ENCODE results near the gene CFAP77.

The CFAP77 gene

GRCh38 chr9:132410642-132411041 is 631 bp downstream of the CFAP77 start:
- DNase-seq = no peak

DNA sequence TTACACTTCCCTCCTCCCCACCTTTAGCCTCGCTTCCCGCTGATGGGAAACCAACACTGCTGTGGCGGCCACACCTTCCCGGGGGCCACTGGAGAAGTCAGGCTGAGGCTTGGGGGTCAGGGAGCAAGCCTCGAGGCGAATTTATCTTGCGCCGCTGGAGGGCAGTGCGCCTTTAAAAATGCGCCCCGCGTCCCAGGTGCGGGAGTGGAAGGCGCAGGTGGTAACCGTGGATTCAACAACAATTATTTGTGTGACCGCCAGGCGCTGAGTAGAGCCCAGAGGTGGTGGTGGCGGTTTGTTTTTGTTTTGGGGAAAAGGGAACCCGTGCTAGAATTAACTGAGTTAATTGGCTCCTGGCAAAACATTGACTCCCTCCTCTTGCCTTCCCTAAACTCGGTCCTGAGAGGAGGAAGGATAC is 1.1 kb downstream of the CFAP77 start:
- DNase-seq = peak; percentile 91

DNA sequence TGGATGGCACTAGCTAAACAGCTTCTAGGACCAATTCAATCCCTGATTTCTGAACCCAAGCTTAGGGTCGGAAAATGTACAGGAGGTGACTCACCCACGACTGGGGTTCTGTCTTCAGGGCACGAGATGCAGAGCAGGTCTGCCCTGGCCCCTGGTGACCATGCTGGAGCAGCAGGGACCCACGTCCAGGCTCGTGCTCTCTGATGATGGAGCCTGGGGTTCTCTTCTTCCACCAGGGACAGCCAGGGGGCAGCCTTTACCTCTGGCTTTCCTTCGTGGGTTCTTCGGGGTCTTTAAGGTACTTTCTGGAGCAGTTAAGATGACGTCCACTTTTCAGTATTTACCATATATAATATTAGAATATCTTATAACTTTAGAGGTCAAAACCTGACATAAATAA is 2.1 kb downstream of the CFAP77 start:
- DNase-seq = peak; percentile 68

- DNase-seq = no peak
Observed at GRCh38 chr9:132413926-132414325, 3.9 kb downstream of the CFAP77 start.

DNA sequence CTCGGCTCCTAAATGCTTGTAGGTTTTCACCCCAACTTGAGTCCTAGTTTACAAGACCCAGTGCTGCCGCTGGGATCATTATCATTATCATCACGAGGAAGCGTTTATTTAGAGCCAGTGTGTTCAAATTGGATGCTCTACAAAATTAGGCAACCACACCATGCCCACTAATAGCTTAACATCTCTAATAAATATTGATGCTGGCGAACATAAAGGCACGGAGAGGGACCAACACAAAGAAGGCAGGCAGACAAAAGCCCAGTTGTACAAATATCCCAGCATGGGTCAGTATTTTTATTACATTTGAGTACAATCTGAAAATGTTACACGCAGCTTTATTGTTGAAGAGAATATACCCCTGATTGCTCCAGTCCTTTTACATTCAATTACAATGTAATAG is 4.7 kb downstream of the CFAP77 start:
- DNase-seq = peak; percentile 74

DNA sequence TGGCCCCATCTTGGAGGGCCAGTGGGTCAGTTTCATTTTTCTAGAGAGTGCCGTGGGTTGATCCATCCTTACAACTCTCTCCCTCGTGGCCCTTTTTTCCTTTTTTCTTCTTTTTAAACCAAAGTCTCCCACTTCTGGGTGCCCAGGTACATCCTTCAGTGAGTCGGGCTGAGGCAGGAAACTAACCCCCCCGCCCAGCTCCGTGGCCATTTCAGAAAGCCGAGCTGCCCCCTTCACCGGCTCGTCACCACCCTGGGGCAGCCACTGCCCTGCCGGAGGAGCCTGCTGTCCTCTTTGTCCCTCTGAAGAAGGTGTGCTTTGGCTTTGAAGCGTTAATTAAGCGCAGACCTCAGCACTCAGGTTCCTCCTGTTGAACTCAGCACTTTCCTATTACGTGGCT is 5.2 kb downstream of the CFAP77 start:
- no peak for DNase-seq

GRCh38 chr9:132418726-132419363 is 8.8 kb downstream of the CFAP77 start:
- DNase-seq = peak; percentile 18

DNA sequence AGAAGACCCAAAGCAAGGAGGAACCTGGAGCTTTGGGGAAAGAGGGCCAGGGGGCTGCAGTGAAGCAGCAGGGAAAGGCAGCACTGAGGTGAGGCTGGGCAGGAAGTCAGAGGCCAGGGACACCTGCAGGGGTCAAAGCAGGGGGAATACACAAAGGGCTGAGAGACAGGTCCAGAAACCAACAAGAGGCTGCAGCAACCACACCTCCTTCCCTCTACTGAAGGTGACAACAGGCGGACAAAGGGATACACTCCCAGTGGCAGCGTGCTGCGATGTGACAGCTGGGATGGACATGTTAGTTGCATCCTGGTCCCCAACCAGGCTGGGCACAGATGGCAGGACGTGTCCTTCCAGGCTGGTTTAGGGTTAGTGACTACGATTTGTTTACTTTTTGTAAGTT is 12.6 kb downstream of the CFAP77 start:
- DNase-seq = no peak

DNA sequence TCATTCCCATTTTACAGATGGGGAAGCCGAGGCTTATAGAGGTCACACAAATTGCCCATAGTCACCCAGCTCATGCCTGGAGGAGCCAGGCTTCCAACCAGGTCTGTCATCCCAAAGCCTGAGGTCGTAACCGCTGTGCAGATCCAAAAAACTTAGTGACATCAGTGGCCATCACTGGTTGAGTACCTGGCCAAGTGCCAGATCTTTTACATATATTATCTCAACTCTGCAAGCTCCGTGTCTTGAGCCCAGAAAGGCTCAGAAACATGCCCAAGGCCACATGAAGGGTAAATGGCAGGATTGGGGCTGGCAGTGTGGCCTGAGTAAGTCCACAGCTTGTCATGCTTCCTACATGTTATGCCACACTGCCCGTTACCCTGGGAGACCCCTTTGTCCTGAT is 13.5 kb downstream of the CFAP77 start:
- no peak for DNase-seq

DNA sequence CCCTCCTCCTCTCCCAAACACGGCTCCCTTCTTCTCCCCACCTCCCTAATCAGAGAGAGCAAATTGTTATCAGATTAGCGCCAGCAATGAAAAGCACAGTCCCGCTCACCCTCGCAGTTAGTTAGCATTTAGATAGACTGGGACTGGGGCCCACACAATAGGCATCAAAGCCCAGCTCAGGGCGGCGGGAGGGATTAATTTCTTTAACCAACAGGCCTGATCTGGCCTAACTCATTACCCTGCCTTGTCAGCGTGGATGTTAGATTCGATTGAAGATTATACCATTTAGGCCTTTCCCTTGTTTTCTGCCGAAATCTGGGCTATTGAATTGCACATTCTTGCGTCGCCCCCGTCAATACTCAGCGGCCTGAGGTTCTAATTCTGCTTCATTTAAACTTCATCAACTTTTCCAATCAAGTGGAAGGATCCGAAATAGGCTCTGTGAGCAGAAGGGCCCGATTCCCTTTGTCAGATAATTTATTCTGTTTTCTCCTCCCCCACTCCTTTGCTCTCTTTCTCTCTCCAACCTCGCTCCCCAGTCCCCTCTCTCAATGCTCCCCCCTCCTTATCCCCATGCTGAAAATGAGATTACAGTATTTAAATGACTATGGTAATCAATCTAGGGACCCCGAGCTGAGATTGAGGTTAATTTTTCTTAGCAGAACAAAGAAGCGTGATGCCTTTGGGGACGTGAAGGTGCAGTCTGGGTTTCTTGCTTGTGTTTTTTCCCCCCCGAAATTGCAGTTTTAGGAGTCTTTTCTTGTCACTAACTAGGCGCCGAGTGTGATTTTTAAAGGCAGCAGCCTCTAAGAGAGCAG is 15.1 kb downstream of the CFAP77 start:
- no peak for DNase-seq

GRCh38 chr9:132425675-132426062 is 15.7 kb downstream of the CFAP77 start:
- no peak for DNase-seq

GRCh38 chr9:132426639-132427414 is 16.8 kb downstream of the CFAP77 start:
- DNase-seq = no peak

DNA sequence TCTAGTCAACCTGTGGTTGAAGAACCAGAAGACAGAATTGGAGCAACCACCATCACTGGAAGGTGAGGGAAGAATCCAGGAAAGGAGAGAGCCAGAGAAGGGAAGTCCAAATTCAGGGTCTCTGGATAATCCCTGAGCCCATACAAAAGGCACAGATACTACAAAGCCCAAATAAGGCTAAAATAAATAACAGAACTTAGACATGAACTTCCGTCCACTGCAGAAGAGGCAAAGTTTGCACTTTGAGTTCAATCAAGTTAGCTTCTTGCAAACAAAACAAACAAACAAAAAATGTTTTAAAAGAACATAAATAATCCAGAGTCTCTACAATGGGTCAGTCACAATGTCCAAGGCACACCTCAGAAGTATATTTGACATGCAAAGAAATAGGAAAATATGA is 21.0 kb downstream of the CFAP77 start:
- no peak for DNase-seq

DNA sequence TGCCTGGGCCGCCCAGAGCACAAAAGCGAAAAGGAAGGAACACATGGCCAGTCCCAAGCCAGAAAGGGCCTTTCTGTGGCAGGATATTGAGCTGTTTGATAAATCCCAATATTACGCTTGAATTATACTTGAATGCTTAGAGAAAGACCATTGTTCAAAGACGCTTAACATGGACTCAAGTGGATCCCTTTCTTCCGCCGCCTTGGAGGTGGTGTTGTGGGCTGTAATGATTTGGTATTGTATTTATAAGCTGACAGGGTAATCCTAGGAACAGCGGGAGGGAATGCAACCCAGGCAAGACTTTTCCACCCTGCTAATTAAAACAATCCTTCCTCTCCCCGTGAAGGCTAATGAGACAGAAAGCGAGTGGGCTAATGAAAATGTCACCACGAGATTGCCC is 24.9 kb downstream of the CFAP77 start:
- no peak for DNase-seq

- DNase-seq = no peak
Observed at GRCh38 chr9:132439153-132439552, 29.1 kb downstream of the CFAP77 start.

DNA sequence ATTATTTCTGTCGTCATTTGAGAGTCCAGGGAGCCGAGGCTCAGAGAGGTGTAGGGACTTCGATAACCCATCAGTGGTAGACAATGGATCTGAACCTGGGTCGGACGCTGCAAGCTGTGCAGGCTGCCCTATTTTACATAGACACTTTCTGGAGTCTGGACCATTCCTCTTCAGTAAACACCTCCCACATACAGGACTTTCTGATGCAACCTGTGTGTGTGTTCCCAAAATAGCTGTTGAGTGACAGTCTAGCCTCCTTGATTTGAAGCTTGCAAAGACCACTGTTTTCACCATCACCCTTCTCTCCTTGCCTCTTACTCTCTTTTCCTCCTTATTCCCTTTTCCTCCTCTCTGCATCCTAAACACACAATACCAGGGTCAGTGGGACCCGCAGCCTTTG is 30.7 kb downstream of the CFAP77 start:
- DNase-seq = no peak

GRCh38 chr9:132441404-132441803 is 31.4 kb downstream of the CFAP77 start:
- DNase-seq = no peak

DNA sequence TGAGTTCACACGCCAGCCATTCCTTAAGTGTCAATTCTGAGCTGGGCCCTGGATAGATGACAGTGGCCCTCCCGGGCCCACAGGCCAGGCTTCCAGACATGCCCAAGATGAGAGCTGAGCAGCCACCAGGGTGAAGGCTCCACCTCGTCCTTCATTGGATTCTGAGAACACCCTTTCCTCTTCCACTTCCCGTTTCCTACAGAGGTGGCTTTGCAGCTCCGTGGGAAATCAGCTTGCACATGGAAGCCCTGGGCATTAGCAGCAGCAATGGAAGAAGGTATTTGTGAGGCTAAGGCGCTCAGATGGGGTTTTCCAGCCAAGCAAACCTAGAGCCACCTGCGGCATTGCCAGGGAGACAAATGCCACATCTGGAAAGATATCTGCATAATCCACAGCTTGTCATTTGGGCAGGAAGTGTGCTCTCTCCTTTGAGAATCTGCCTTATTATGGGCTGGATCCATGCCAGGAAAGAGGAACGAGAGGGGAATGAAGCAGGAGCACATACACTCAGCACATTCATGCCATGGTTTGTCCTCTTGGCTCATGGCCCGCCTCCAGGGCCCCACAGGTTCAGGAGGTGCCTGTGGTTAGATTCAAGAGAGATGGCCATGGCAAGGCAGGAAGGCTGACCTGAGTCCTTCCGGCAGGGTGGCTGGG is 34.1 kb downstream of the CFAP77 start:
- DNase-seq = no peak

DNA sequence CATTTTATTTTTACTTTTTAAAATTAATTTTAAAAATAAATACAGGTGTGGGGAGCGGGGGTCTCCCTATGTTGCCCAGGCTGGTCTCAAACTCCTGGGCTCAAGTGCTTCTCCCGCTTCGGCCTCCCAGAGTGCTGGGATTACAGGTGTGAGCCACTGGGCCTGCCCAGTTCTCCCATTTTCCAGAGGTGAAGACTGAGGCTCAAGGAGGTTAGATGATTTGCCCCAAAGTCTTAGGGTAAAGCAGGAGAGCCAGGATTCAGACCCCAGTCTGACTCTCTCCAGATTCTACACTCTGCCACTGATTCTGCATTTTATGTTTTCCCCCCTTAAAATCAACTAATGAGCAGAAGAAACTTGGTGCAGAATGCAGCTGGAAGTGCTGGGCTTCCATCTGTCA is 36.9 kb downstream of the CFAP77 start:
- DNase-seq = no peak

- DNase-seq = no peak
Observed at GRCh38 chr9:132447346-132447745, 37.3 kb downstream of the CFAP77 start.

DNA sequence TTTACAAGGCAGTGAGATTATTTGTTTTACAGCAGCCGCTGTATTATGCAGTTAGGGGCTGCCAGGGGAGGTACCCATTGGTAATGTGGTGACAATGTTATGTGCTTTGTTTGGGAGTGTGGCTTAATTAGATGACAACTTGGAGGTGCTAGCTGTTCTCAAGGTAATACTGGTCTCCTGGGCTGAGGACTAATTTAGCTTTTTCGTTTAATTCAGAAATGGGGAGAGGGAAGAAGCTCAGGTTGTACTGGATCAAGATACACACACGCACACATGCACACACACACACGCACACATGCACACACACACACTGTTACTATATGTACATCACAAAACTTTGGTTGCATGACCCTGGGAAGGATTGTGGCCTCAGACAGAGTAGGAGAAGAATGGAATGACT is 37.9 kb downstream of the CFAP77 start:
- no peak for DNase-seq

DNA sequence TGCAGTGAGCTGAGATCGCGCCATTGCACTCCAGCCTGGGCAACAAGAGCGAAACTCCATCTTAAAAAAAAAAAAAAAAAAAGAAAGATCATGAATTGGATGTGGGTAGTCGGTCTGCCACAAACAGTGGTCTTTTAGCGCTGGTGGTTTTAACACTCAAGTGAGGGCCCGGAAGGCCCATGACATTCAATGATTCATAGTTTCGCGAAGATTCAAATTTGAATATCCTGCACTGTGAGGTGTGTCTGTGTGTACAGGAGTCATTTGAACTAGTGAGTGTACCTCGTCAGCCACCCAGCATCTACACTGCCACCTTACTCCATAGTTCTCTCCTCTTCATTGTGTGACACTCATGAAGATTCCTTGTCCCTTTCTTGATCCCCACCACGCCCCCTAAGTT is 41.3 kb downstream of the CFAP77 start:
- no peak for DNase-seq

DNA sequence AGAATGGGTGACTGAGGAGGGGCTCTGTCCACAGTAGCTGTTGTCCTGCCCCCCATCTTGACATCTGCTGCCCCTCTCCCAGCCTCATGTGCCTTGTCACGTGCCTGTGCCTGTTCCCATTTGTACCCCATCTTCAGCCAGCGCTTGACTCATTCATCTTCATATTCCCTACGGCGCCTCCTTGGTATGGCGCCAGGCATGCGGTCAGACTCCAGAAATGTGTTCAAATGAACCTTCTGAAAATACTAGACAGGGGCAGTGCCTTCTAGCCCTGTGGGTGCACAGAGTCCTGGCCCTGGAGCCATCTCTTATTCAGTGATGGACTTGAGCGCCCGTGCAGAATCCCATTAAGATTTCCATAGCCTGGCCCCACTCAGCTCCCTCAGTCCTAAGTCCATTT is 46.2 kb downstream of the CFAP77 start:
- no peak for DNase-seq

Data from NCI-H774 (cell line).